DND-41 (cell line): ENCODE data around the gene ZNF430.

Experiments used
- ATAC-seq: fragments of 200-7000 bp; cut with Tn5 transposase; 3 replicates; pipeline ENCODE4 v1.9.1; 2021; ENCODE audit warnings: low read depth; ENCODE audit not compliant: insufficient read depth
- DNase-seq: peaks from one replicate; pipeline ENCODE4 v3.0.0-alpha.2; 2020
- H2AFZ ChIP-seq: 2 replicates; pipeline ENCODE4 v1.6.0; 2012; ENCODE audit warnings: low read depth, low read length
- H3K27ac ChIP-seq: 2 replicates; pipeline ENCODE4 v1.5.1; 2012; ENCODE audit warnings: low read length, inconsistent platforms
- H3K27me3 ChIP-seq: fragments of 200-600 bp; sonication (generic); 2 replicates; pipeline ENCODE4 v1.6.0; 2012; ENCODE audit warnings: low read length, mild to moderate bottlenecking, inconsistent platforms; ENCODE audit not compliant: insufficient read depth, poor library complexity
- H3K36me3 ChIP-seq: 2 replicates; pipeline ENCODE4 v1.5.1; 2012; ENCODE audit warnings: low read length, inconsistent platforms; ENCODE audit not compliant: insufficient read depth
- H3K4me1 ChIP-seq: 2 replicates; pipeline ENCODE4 v1.5.1; 2012; ENCODE audit warnings: mild to moderate bottlenecking, low read length; ENCODE audit not compliant: insufficient read depth
- H3K4me2 ChIP-seq: 2 replicates; pipeline ENCODE4 v1.6.0; 2012; ENCODE audit warnings: mild to moderate bottlenecking, moderate library complexity, low read length, inconsistent platforms; ENCODE audit not compliant: insufficient read depth
- H3K4me3 ChIP-seq, 2 experiments: fragments of 200-600 bp in 1 of 2; shearing (Covaris generic) in 1 of 2; 2 replicates each; pipeline ENCODE4 v1.5.1; 2012 to 2016; ENCODE audit warnings: inconsistent platforms in 2 of 2, low read length in 2 of 2, mild to moderate bottlenecking in 2 of 2, low read depth in 1 of 2, moderate library complexity in 1 of 2
- H3K79me2 ChIP-seq: 2 replicates; pipeline ENCODE4 v1.6.0; 2012; ENCODE audit warnings: low read length, inconsistent platforms; ENCODE audit not compliant: insufficient read depth
- H3K9ac ChIP-seq: 2 replicates; pipeline ENCODE4 v1.6.0; 2012; ENCODE audit warnings: low read depth, mild to moderate bottlenecking, inconsistent platforms, low read length, moderate library complexity
- H3K9me3 ChIP-seq: 2 replicates; pipeline ENCODE4 v1.5.1; 2012; ENCODE audit warnings: low read length, moderate library complexity, mild to moderate bottlenecking, inconsistent platforms; ENCODE audit not compliant: insufficient read depth, severe bottlenecking
- H4K20me1 ChIP-seq: 2 replicates; pipeline ENCODE4 v1.6.0; 2012; ENCODE audit warnings: low read length; ENCODE audit not compliant: insufficient read depth
- EZH2 ChIP-seq: IDR thresholded peaks from 3 replicates; pipeline ENCODE4 v1.6.1; 2012; ENCODE audit warnings: borderline replicate concordance, low read depth, mild to moderate bottlenecking, moderate library complexity, low read length, inconsistent platforms; ENCODE audit not compliant: severe bottlenecking
- TF ChIP-seq, protein P1 (sequence below): IDR thresholded peaks from 2 replicates; pipeline ENCODE4 v1.5.1; 2012; ENCODE audit warnings: borderline replicate concordance, low read length, moderate library complexity, mild to moderate bottlenecking; ENCODE audit not compliant: poor library complexity, severe bottlenecking; ENCODE audit errors: extremely low read depth

ZNF430 gene

GRCh38 chr19:21022996-21023395 lies 2.5 kb downstream of the ZNF430 start:
- peak overlapping the region; percentile 81; the same call in 1 of the 2 replicates for H3K9ac ChIP-seq
- H3K36me3 ChIP-seq: peaks cover 60% of the 10 kb centered on the region
- peak overlapping the region; percentile 21; the same call in 1 of the 2 replicates for H3K27ac ChIP-seq
- no peaks in the 10 kb centered on the region for H3K27me3 ChIP-seq
- peaks cover 58% of the 10 kb centered on the region for H3K4me1 ChIP-seq
- ATAC-seq (no peak), DNase-seq (peak; percentile 17)
- H3K9me3 ChIP-seq: no peaks in the 10 kb centered on the region
- TF ChIP-seq, protein P1, sequence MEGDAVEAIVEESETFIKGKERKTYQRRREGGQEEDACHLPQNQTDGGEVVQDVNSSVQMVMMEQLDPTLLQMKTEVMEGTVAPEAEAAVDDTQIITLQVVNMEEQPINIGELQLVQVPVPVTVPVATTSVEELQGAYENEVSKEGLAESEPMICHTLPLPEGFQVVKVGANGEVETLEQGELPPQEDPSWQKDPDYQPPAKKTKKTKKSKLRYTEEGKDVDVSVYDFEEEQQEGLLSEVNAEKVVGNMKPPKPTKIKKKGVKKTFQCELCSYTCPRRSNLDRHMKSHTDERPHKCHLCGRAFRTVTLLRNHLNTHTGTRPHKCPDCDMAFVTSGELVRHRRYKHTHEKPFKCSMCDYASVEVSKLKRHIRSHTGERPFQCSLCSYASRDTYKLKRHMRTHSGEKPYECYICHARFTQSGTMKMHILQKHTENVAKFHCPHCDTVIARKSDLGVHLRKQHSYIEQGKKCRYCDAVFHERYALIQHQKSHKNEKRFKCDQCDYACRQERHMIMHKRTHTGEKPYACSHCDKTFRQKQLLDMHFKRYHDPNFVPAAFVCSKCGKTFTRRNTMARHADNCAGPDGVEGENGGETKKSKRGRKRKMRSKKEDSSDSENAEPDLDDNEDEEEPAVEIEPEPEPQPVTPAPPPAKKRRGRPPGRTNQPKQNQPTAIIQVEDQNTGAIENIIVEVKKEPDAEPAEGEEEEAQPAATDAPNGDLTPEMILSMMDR: no peak
- TF ChIP-seq EZH2: no peak
- no peak overlapping the region for H2AFZ ChIP-seq
- peak overlapping the region in 1 of 2 experiments; percentile 90; a peak in 1 of 4 replicates for H3K4me3 ChIP-seq
- peaks cover 16% of the 10 kb centered on the region for H4K20me1 ChIP-seq
- peak overlapping the region; percentile 83 for H3K4me2 ChIP-seq
- H3K79me2 ChIP-seq: peaks cover 76% of the 10 kb centered on the region

DNA sequence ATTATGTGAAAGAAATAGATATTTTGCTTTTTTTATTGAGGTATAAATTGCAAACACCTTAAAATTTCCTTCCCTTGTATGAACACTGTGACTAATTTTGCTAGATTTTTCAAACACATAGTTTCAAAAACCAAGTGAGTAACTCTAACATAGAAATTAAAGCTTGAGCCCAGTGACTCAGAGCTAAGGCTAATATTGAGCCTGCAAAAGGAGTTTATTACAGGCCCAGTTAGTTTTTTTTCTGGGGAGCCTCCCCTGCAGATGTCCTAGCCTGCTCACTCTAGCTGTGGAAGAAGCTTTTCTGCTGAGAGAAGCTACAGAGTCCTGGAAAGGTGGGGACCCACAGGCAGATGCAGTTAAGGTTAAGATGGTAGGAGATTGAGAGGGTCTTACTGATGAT lies 3.4 kb downstream of the ZNF430 start:
- ATAC-seq: no peak
- no peak overlapping the region for H3K27ac ChIP-seq
- no peak overlapping the region for H2AFZ ChIP-seq
- no peak overlapping the region for H3K4me3 ChIP-seq
- no peak for DNase-seq
- peaks cover 58% of the 10 kb centered on the region for H3K4me1 ChIP-seq
- no peak overlapping the region for H3K9ac ChIP-seq
- no peaks in the 10 kb centered on the region for H3K27me3 ChIP-seq
- peaks cover 22% of the 10 kb centered on the region for H4K20me1 ChIP-seq
- no peak overlapping the region; the same call in 1 of the 2 replicates for H3K4me2 ChIP-seq
- no peaks in the 10 kb centered on the region for H3K9me3 ChIP-seq
- peaks cover 69% of the 10 kb centered on the region for H3K36me3 ChIP-seq
- H3K79me2 ChIP-seq: peaks cover 85% of the 10 kb centered on the region
- no peak for TF ChIP-seq EZH2
- TF ChIP-seq, protein P1: no peak

DNA sequence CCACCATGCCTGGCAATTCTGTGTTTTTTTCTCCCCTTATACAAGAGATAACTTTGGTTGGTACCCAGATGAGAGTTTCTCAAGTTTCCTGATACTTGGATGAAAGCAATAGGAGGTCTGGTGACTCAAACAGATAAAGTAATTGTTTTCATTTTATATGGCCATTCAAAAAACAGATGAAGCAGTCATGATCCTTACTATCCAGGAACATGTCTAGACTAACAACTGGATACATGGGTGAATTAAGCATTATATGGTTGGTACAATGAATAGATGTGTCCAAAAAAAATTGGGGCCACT lies 8.5 kb downstream of the ZNF430 start:
- Histone ChIP-seq H3K36me3 (peaks cover 82% of the 10 kb centered on the region), H3K4me3 (no peak overlapping the region), H3K27ac (no peak overlapping the region), H3K9me3 (no peaks in the 10 kb centered on the region), H4K20me1 (peaks cover 43% of the 10 kb centered on the region), H2AFZ (no peak overlapping the region), H3K79me2 (peaks cover 98% of the 10 kb centered on the region), H3K4me1 (peaks cover 36% of the 10 kb centered on the region), H3K4me2 (no peak overlapping the region), H3K27me3 (no peaks in the 10 kb centered on the region), H3K9ac (no peak overlapping the region)
- no peak for ATAC-seq
- DNase-seq: no peak
- no peak for TF ChIP-seq EZH2
- TF ChIP-seq, protein P1: no peak

DNA sequence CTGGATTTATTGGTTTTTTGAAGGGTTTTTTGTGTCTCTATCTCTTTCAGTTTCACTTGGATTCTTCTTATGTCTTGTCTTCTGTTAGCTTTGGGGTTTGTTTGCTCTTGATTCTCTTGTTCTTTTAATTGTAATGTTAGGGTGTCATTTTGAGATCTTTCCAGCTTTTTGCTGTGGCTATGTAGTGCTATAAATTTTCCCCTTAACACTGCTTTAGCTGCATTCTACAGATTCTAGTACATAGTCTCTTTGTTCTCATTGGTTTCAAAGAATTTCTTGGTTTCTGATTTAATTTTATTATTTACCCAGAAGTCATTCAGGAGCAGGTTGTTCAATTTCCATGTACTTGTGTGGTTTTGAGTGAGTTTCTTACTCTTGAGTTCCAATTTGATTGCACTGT lies 24.6 kb downstream of the ZNF430 start:
- ATAC-seq: no peak
- H3K9ac ChIP-seq: no peak overlapping the region
- peaks cover 41% of the 10 kb centered on the region for H3K9me3 ChIP-seq
- no peaks in the 10 kb centered on the region for H3K4me1 ChIP-seq
- H3K27ac ChIP-seq: no peak overlapping the region
- no peaks in the 10 kb centered on the region for H3K27me3 ChIP-seq
- peaks cover 87% of the 10 kb centered on the region for H3K36me3 ChIP-seq
- no peak overlapping the region for H2AFZ ChIP-seq
- H3K4me2 ChIP-seq: no peak overlapping the region
- TF ChIP-seq EZH2: no peak
- TF ChIP-seq, protein P1: no peak
- H3K4me3 ChIP-seq: no peak overlapping the region
- no peak for DNase-seq
- H4K20me1 ChIP-seq: no peaks in the 10 kb centered on the region
- peaks cover 85% of the 10 kb centered on the region for H3K79me2 ChIP-seq
